HEK293 (cell line): ENCODE results near the gene STIP1.

Source experiments
- CTCF ChIA-PET: fragments of 350-600 bp; formaldehyde crosslinking; extraction: SDS; loops from one replicate; lab custom pipeline; 2021; ENCODE audit warnings: antibody characterized with exemption; lab: Yijun Ruan, JAX
- POLR2A ChIA-PET: fragments of 300-600 bp; formaldehyde crosslinking; extraction: SDS; loops from one replicate; lab custom pipeline; 2020; ENCODE audit warnings: antibody characterized with exemption, inconsistent platforms; lab: Yijun Ruan, JAX
- H3K27ac ChIP-seq: fragments of 200-500 bp; sonication (Bioruptor generic); 2 replicates; pipeline ENCODE4 v1.5.1; 2014; ENCODE audit warnings: low read depth, low read length, control low read depth, inconsistent platforms; ENCODE audit errors: extremely low read depth
- H3K36me3 ChIP-seq, 2 experiments: fragments of 200-500 bp in 1 of 2; sonication (Bioruptor generic) in 1 of 2; 1 replicate in 1 of 2; 2 replicates in 1 of 2; pipeline ENCODE4 v1.5.1; 2014 to 2017; ENCODE audit warnings: inconsistent platforms in 2 of 2, low read length in 2 of 2; ENCODE audit not compliant: control insufficient read depth in 2 of 2, insufficient read depth in 1 of 2
- H3K4me1 ChIP-seq: fragments of 200-500 bp; sonication (Bioruptor generic); 2 replicates; pipeline ENCODE4 v1.5.1; 2014; ENCODE audit warnings: mild to moderate bottlenecking, low read length, inconsistent platforms; ENCODE audit not compliant: control insufficient read depth, insufficient read depth
- H3K4me3 ChIP-seq: 2 replicates; pipeline ENCODE4 v1.5.1; 2011; ENCODE audit warnings: low read depth, mild to moderate bottlenecking, control low read depth, low read length, moderate library complexity
- H3K9me3 ChIP-seq: fragments of 200-500 bp; sonication (Bioruptor generic); 2 replicates; pipeline ENCODE4 v1.5.1; 2014; ENCODE audit warnings: low read depth, low read length, inconsistent platforms; ENCODE audit not compliant: control insufficient read depth, insufficient read depth
- KLF8 ChIP-seq: fragments of 450-650 bp; formaldehyde crosslinking; IDR thresholded peaks from 2 replicates; pipeline ENCODE4 v1.5.1; 2016; ENCODE audit warnings: missing biosample characterization, missing genetic modification characterization
- SCRT1 ChIP-seq: fragments of 450-650 bp; formaldehyde crosslinking; IDR thresholded peaks from 2 replicates; pipeline ENCODE4 v1.5.1; 2016; ENCODE audit warnings: missing biosample characterization, missing genetic modification characterization, borderline replicate concordance
- SP3 ChIP-seq: fragments of 450-650 bp; formaldehyde crosslinking; IDR thresholded peaks from 2 replicates; pipeline ENCODE4 v1.5.1; 2016; ENCODE audit warnings: missing biosample characterization, missing genetic modification characterization
- SP7 ChIP-seq: fragments of 450-650 bp; formaldehyde crosslinking; IDR thresholded peaks from 2 replicates; pipeline ENCODE4 v1.5.1; 2016; ENCODE audit warnings: missing biosample characterization, missing genetic modification characterization
- ZBTB21 ChIP-seq: fragments of 450-650 bp; formaldehyde crosslinking; IDR thresholded peaks from 2 replicates; pipeline ENCODE4 v1.5.1; 2017; ENCODE audit warnings: missing biosample characterization, missing genetic modification characterization
- ZBTB7A ChIP-seq: fragments of 450-650 bp; formaldehyde crosslinking; IDR thresholded peaks from 2 replicates; pipeline ENCODE4 v1.5.1; 2016; ENCODE audit warnings: low read depth, missing biosample characterization, missing genetic modification characterization
- ZFHX2 ChIP-seq: fragments of 450-650 bp; formaldehyde crosslinking; conservative IDR thresholded peaks from 2 replicates; pipeline ENCODE4 v1.5.1; 2016; ENCODE audit warnings: missing biosample characterization, missing genetic modification characterization
- ZFP37 ChIP-seq: fragments of 450-650 bp; formaldehyde crosslinking; IDR thresholded peaks from 2 replicates; pipeline ENCODE4 v1.5.1; 2016; ENCODE audit warnings: missing biosample characterization, missing genetic modification characterization
- ZIC2 ChIP-seq: fragments of 450-650 bp; formaldehyde crosslinking; IDR thresholded peaks from 2 replicates; pipeline ENCODE4 v1.5.1; 2016; ENCODE audit warnings: missing biosample characterization, missing genetic modification characterization
- ZNF114 ChIP-seq: fragments of 450-650 bp; formaldehyde crosslinking; IDR thresholded peaks from 2 replicates; pipeline ENCODE4 v1.5.0; 2017; ENCODE audit warnings: missing biosample characterization, missing genetic modification characterization
- ZNF132 ChIP-seq: fragments of 450-650 bp; formaldehyde crosslinking; IDR thresholded peaks from 2 replicates; pipeline ENCODE4 v1.5.1; 2017; ENCODE audit warnings: missing biosample characterization, missing genetic modification characterization, borderline replicate concordance
- ZNF169 ChIP-seq: fragments of 450-650 bp; formaldehyde crosslinking; IDR thresholded peaks from 2 replicates; pipeline ENCODE4 v1.5.1; 2016; ENCODE audit warnings: missing biosample characterization, missing genetic modification characterization
- ZNF2 ChIP-seq: fragments of 450-650 bp; formaldehyde crosslinking; IDR thresholded peaks from 2 replicates; pipeline ENCODE4 v1.5.1; 2016; ENCODE audit warnings: missing biosample characterization, missing genetic modification characterization
- ZNF248 ChIP-seq: fragments of 450-650 bp; formaldehyde crosslinking; IDR thresholded peaks from 2 replicates; pipeline ENCODE4 v1.5.1; 2017; ENCODE audit warnings: missing biosample characterization, missing genetic modification characterization
- ZNF302 ChIP-seq: fragments of 450-650 bp; formaldehyde crosslinking; IDR thresholded peaks from 2 replicates; pipeline ENCODE4 v1.5.1; 2016; ENCODE audit warnings: missing biosample characterization, missing genetic modification characterization, low read depth
- ZNF324 ChIP-seq: fragments of 450-650 bp; formaldehyde crosslinking; IDR thresholded peaks from 2 replicates; pipeline ENCODE4 v1.5.1; 2016; ENCODE audit warnings: missing biosample characterization, missing genetic modification characterization
- ZNF362 ChIP-seq: fragments of 450-650 bp; formaldehyde crosslinking; IDR thresholded peaks from 2 replicates; pipeline ENCODE4 v1.5.1; 2016; ENCODE audit warnings: missing biosample characterization, missing genetic modification characterization
- ZNF366 ChIP-seq: fragments of 450-650 bp; formaldehyde crosslinking; conservative IDR thresholded peaks from 2 replicates; pipeline ENCODE4 v1.5.1; 2016; ENCODE audit warnings: missing biosample characterization, missing genetic modification characterization
- ZNF391 ChIP-seq: fragments of 450-650 bp; formaldehyde crosslinking; IDR thresholded peaks from 2 replicates; pipeline ENCODE4 v1.5.1; 2016; ENCODE audit warnings: low read depth, missing biosample characterization, missing genetic modification characterization, borderline replicate concordance
- ZNF426 ChIP-seq: fragments of 450-650 bp; formaldehyde crosslinking; IDR thresholded peaks from 2 replicates; pipeline ENCODE4 v1.5.1; 2017; ENCODE audit warnings: missing biosample characterization, missing genetic modification characterization, mild to moderate bottlenecking, inconsistent platforms, moderate library complexity
- ZNF510 ChIP-seq: fragments of 450-650 bp; formaldehyde crosslinking; IDR thresholded peaks from 2 replicates; pipeline ENCODE4 v1.5.1; 2018; ENCODE audit warnings: mild to moderate bottlenecking, missing genetic modification characterization, missing biosample characterization; ENCODE audit not compliant: insufficient replicate concordance
- ZNF560 ChIP-seq: fragments of 450-650 bp; formaldehyde crosslinking; IDR thresholded peaks from 2 replicates; pipeline ENCODE4 v1.5.1; 2017; ENCODE audit warnings: missing biosample characterization, missing genetic modification characterization, borderline replicate concordance
- ZNF561 ChIP-seq: fragments of 450-650 bp; IDR thresholded peaks from 2 replicates; pipeline ENCODE4 v1.5.1; 2018; ENCODE audit warnings: missing biosample characterization, missing genetic modification characterization, borderline replicate concordance
- ZNF600 ChIP-seq: fragments of 450-650 bp; formaldehyde crosslinking; IDR thresholded peaks from 2 replicates; pipeline ENCODE4 v1.5.1; 2016; ENCODE audit warnings: missing biosample characterization, missing genetic modification characterization
- ZNF621 ChIP-seq: fragments of 450-650 bp; formaldehyde crosslinking; IDR thresholded peaks from 2 replicates; pipeline ENCODE4 v1.5.1; 2017; ENCODE audit warnings: missing biosample characterization, missing genetic modification characterization
- ZNF645 ChIP-seq: fragments of 450-650 bp; formaldehyde crosslinking; IDR thresholded peaks from 2 replicates; pipeline ENCODE4; 2016; ENCODE audit warnings: missing biosample characterization, missing genetic modification characterization
- ZNF707 ChIP-seq: fragments of 450-650 bp; formaldehyde crosslinking; IDR thresholded peaks from 2 replicates; pipeline ENCODE4 v1.5.1; 2016; ENCODE audit warnings: missing biosample characterization, missing genetic modification characterization
- ZNF843 ChIP-seq: fragments of 450-650 bp; formaldehyde crosslinking; IDR thresholded peaks from 2 replicates; pipeline ENCODE4 v1.5.1; 2016; ENCODE audit warnings: missing biosample characterization, missing genetic modification characterization
- ZSCAN16 ChIP-seq: fragments of 450-650 bp; formaldehyde crosslinking; IDR thresholded peaks from 2 replicates; pipeline ENCODE4 v1.5.1; 2016; ENCODE audit warnings: missing biosample characterization, missing genetic modification characterization
- TF ChIP-seq, protein P1 (sequence below): fragments of 450-650 bp; formaldehyde crosslinking; IDR thresholded peaks from 2 replicates; pipeline ENCODE4 v1.5.1; 2017; ENCODE audit warnings: missing biosample characterization, missing genetic modification characterization

STIP1 gene

GRCh38 chr11:64144587-64145472 is 41.1 kb upstream of the STIP1 start:
- Histone ChIP-seq H3K27ac (no peak overlapping the region), H3K9me3 (no peaks in the 10 kb centered on the region)
- ChIA-PET CTCF (interaction anchor here (0.6 to 1.1 kb wide), 6 partner anchors 18 to 1800 kb away, joined by 3 to 4 read pairs (median 3); no protein-coding TSS in a partner anchor), POLR2A (interaction anchor here (0.5 kb wide), 1 partner anchor 46 kb away, joined by 5 read pairs; no protein-coding TSS in a partner anchor)
- no peak for TF ChIP-seq ZSCAN16 (tag by site-specific recombination)
- 0 out of 2 replicates have a peak, but pooled peaks have one; percentile 16 for TF ChIP-seq ZIC2 (tag by site-specific recombination)
- TF ChIP-seq, all 188 proteins: peak for 1
- H3K36me3 ChIP-seq, result no peaks in the 10 kb centered on the region
- H3K4me3 ChIP-seq, result no peak overlapping the region
- H3K4me1 ChIP-seq, result no peaks in the 10 kb centered on the region

- CTCF ChIA-PET, result interaction anchor here (0.6 to 8.9 kb wide), 12 partner anchors 8 to 310 kb away, joined by 3 to 70 read pairs (median 4); partner anchors contain the start of gene MARK2
- Histone ChIP-seq H3K9me3 (no peaks in the 10 kb centered on the region), H3K36me3 (no peaks in the 10 kb centered on the region), H3K27ac (no peak overlapping the region), H3K4me1 (no peaks in the 10 kb centered on the region), H3K4me3 (no peak overlapping the region)
- POLR2A ChIA-PET, result no interaction called here
- TF ChIP-seq ZNF366 (no peak), KLF8 (no peak), SCRT1 (tag by site-specific recombination) (no peak), ZNF248 (tag by site-specific recombination) (peak; percentile 39; the same call in 1 of the 2 replicates), ZFHX2 (tag by site-specific recombination) (peak; percentile 99), ZBTB7A (no peak; the same call in 1 of the 2 replicates), ZNF132 (tag by site-specific recombination) (no peak), ZNF645 (tag by site-specific recombination) (no peak), ZNF2 (tag by site-specific recombination) (peak; percentile 36; the same call in 1 of the 2 replicates), SP3 (tag by site-specific recombination) (no peak), ZNF391 (tag by site-specific recombination) (no peak), ZNF510 (tag by site-specific recombination) (no peak), ZNF324 (no peak), ZNF707 (tag by site-specific recombination) (no peak), ZNF362 (tag by site-specific recombination) (no peak), ZNF600 (peak; percentile 59; the same call in 1 of the 2 replicates), ZNF426 (no peak), ZBTB21 (tag by site-specific recombination) (no peak), ZNF302 (tag by site-specific recombination) (no peak), ZFP37 (tag by site-specific recombination) (no peak), ZNF169 (tag by site-specific recombination) (no peak), ZNF561 (tag by site-specific recombination) (no peak), SP7 (tag by site-specific recombination) (no peak), ZNF621 (0 out of 2 replicates have a peak, but pooled peaks have one; percentile 20), ZNF114 (no peak), ZNF843 (tag by site-specific recombination) (no peak), ZNF560 (tag by site-specific recombination) (no peak)
- TF ChIP-seq, protein P1, sequence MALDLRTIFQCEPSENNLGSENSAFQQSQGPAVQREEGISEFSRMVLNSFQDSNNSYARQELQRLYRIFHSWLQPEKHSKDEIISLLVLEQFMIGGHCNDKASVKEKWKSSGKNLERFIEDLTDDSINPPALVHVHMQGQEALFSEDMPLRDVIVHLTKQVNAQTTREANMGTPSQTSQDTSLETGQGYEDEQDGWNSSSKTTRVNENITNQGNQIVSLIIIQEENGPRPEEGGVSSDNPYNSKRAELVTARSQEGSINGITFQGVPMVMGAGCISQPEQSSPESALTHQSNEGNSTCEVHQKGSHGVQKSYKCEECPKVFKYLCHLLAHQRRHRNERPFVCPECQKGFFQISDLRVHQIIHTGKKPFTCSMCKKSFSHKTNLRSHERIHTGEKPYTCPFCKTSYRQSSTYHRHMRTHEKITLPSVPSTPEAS (tag by site-specific recombination), result peak; percentile 65
Measured at GRCh38 chr11:64146036-64146955, 39.7 kb upstream of the STIP1 start.
